GM21529 (cell line): ENCODE data around the gene TRIM10.
A peak's percentile ranks its signal among the peaks of the same experiment; 100 is the strongest.
"Not testable (repeated sequence)": the region's sequence is repeated elsewhere in the genome, so short reads cannot be mapped to it uniquely, and the experiment has no call there.

Experiments used
- ATAC-seq: cut with Tn5 transposase; IDR thresholded peaks from one replicate; pipeline ENCODE4 v1.9.1; 2021; ENCODE audit not compliant: unreplicated experiment

Gene TRIM10

GRCh38 chr6:30130179-30130679, 30.8 kb downstream of the TRIM10 start:
- no peak for ATAC-seq

DNA sequence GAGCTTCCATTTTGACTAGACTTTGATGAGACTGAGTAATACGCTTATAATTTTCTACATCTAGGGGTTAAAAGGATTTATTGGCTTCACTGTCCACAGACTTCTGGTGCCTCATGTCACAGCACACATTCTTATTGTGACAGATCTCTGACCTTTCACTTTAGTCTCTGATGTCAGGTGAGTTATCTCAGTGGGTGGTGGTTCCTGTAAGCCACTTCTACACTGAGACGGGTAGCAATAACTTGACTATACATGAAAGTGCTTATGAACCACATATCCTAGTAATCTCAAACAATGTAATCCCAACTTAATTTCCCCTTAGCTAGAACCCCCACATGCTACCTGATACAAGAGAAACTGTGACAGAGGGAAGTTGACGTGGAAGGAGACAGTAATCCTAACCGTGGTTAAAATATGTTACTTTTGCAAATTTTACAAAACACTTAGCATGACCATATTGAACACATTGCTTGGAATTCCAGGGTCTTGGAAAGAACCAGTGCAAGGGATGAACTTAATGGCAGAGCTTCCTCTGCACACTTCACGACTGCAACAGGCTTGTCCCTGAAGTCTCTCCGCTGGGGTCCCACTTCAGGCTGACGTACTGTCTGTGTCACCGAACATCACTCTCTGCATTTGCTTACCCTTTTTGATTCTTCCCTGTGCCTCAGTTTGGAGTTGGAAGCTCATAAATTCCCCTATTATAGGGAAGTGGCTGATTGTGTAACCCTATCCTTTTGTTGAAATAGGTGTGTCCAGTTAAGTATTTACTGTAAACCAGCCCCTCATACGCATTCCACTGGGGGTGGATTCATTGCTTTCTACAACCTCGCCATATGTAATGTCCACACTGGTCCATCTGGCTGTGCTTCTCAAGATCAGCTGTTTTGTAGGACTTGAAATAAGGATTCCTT, 31.5 kb downstream of the TRIM10 start:
- ATAC-seq, result no peak

DNA sequence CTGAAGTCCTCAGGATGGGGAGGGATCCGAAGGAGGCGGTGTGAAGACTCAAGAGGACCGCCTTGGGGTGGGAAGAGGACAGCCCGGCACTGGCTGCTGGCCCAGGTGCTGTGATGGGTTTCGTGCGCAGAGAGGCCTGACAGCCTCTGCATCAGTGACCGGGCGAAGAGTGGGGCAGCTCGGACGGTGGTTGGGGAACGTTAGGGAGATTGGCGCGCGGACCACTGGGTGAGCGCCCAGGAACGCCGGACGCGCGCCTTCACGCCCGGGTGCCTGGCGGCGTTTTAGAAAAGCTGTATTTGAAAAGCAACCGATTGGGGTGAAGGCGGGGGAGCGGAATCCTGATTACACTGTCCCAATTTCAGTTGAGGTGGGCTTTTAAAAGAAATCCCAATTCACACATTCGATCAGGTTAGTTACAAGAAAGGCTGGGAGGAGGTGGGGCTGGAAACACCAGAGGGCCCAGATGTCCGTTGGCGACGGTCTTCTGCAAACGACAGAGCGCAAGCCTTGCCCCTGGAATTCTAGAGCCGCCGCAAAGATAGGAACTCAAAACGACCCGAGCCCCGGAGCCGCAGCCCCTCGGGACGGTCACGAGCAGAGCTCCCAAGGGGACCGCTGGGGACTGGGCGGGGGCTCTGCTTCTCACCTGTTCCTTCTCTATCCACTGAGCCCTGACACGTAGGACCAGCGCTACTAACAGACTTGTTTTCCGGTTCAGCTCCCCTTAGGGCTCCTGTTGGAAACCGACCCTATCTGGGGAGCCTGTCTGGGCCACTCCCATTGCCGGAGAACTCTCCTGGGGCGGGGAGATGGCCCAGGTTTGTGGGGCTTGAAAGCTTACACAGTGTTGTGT, 33.5 kb downstream of the TRIM10 start:
- no peak for ATAC-seq

DNA sequence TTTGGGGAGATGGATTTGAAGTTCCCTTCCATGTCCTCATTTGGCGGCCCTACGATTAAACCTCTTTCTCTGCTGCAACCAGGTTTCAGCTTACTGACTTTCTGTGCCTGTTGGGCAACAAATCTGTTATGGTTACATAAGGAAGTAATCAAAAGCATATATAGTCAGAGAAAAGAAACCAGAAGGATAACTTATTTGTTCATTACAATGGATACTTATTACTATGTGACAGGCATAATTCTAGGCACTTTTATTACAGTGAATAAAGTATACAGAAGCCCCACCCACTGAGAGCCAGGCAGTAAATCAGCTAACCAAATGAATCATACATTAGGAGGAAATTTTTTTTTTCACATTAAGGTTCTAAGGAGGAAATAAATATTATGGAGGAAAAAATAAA, 38.5 kb downstream of the TRIM10 start:
- ATAC-seq, result no peak

DNA sequence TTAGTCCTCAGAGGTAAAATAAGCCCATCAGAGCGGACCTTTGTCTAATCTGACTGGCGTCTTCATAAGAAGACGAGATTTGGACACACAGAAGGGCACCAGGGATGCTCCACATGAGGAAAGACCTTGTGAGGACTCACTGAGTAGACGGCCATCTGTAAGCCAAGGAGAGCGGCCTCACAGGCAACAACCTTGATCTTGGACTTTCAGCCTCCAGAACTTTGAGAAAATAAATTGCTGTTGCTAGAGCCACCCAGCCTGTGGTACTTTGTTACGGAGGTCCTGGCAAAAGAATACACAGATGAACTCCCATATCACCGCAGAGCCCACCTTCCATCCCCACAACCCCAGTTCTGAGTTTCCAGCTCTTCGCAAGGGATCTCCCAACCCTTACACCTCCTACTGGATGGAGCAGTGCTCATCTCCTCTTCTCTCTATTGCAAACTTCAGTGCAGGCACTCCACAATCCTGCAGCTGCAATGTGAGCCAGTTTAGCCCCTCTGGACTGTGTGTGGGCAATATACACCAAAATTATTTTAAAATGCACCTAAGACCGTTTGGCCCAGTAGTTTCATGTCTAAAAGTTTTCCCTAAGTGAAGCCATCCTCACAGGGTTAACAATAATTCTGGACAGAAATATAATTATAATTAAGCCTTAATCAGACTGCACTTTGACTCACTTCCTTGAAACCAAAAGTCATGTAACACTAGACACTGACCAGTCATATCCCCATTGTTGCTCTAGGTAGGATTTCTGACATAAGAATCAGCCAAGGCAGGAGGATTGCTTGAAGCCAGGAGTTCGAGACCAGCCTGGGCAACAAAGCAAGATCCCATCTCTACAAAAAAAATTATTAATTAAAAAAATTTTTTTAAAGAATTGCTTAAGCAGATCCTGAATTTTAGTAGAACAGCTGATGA, 39.3 kb downstream of the TRIM10 start:
- ATAC-seq, result no peak

DNA sequence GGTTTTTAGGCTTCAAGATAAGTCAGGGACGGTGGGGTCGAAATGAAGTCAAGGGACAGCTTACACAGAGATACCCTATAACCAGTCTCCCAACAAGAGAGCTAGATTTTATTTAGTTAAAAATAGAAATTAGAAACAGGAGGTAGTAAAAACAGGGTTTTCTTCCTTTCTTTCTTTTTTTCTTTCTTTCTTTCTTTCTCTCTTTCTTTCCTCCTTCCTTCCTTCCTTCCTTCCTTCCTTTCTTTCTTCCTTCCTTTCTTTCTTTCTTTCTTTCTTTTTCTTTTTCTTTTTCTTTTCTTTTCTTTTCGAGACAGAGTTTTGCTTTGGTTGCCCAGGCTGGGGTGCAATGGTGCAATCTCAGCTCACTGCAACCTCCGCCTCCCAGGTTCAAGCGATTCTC, 42.3 kb downstream of the TRIM10 start:
- not testable (repeated sequence) for ATAC-seq

GRCh38 chr6:30116724-30117123, 44.3 kb downstream of the TRIM10 start:
- no peak for ATAC-seq

GRCh38 chr6:30113841-30114240, 47.2 kb downstream of the TRIM10 start:
- ATAC-seq, result no peak

DNA sequence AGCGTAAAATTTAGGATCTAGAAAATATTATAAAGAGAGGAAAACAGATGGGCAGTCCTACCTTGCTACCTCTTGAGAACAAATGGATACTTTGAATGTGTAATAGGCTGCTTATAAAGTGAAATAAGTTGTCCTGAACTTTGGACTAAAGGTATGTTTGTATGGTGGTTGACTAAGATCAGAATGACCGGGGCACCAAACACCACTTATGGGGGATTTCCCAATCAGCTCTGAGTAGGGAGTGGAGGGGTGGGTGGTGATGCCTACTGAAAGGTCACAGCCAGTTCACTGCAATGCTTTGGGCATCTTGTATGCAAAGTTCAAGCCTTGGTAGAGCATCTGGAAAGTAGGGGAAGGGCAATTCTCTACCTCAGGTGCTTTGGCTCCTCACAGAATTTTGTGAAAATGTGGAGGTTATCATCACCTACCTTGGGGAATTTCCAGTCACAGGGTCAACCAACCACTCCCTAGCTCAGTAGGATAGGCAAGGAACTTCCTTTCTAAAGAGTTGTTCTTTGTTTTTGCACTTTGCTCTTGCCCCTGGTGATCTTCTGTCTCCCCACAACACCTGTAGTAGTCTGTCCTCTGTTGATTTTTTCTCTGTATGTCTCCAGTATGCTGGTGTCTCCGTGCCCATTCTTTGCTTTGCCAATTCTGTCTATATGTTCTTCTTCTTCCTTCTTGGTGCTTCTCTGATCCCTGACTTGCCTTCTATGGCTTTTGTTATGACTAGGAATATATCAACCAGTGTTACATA, 47.8 kb downstream of the TRIM10 start, which contains the start of gene TRIM31:
TSS of gene TRIM31 (minus strand) at position 88 of the 757 bp plus-strand sequence. CDS start 285 bp downstream, outside the sequence.
- ATAC-seq, result peak; percentile 74

GRCh38 chr6:30112402-30112994, 48.5 kb downstream of the TRIM10 start:
- no peak for ATAC-seq

DNA sequence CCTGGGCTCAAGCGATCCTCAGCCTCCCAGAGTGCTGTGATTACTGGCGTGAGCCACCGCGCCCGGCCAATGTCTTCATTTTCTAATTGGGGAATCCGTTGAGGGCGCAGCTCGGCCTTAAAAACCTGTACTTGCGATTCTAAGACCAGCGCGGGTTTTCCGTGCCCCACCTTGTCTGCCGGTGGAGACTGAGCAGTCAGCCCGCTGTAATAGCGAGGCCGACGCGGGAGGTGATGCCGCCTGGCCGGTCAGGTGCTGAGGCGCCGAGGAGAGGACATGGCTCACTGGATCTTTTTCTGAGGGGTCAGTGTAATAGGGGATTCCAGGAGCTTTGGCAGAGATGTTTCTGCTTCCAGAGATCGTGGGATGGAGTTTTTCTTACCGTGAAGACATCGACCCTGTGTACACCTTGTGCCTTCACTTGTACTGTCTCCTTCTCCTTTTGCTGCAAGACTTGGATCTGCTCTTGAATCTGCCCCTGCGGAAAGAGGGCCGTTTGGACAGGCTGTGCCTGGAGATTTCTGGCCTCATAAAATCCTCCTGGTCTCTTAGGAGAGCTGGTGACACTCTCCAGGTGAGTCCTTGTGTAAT, 49.6 kb downstream of the TRIM10 start:
- ATAC-seq, result no peak

DNA sequence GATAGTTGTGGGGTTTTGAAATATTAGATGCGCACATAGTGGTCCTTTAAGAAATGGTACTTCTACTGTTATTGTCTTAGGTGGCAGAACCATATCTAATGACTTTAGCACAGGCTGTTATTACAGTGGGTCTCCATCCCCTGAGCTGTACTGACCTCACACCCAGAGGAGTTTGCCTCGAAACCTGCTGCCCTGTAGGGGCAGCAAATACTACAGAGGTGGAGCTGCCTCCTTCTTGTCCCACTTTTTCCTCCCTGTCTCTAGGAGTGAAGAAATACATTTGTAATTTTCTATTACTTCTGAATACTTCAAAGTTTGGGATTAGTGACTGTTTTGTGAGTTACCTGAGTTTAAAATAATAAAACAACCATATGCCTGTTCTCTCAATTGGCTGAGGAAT, 56.4 kb downstream of the TRIM10 start:
- no peak for ATAC-seq

DNA sequence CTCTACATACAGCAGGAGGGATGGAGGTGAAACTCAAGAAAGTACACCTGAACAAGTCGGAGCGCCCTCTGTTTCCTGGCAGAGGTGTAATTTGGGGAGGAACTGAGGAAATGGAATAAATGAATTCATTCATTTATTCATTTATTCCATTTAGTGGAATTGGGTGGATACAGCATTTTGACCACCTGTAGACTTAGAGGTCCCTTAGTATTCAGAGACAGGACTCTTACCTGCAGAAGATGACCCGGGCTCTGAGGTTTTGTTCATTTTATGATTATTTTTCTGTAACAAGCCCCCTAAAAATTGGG, 57.2 kb downstream of the TRIM10 start:
- no peak for ATAC-seq

- peak; percentile 65 for ATAC-seq
Measured at GRCh38 chr6:30102970-30103871, 57.8 kb downstream of the TRIM10 start.

GRCh38 chr6:30102414-30102969, 58.5 kb downstream of the TRIM10 start:
- no peak for ATAC-seq
